Neural cell (in vitro differentiated cells): ENCODE measurements around the gene STARD7. TPM values are rescaled to one million over a fixed set of nuclear protein-coding genes. Genes with fewer than 3 reads are reported as not detected.

Experiments used
- H2AFZ ChIP-seq: fragments of 200-600, 300-800 bp; sonication (generic), shearing (Covaris generic); 2 replicates; pipeline ENCODE4 v1.6.0; 2014; ENCODE audit warnings: low read depth, mild to moderate bottlenecking, antibody characterized with exemption, low read length, moderate library complexity
- H3F3A ChIP-seq: fragments of 200-600 bp; shearing (Covaris generic); 2 replicates; pipeline ENCODE4 v1.6.1; 2016; ENCODE audit warnings: mild to moderate bottlenecking, moderate library complexity, mixed read lengths, antibody characterized with exemption, low read length; ENCODE audit not compliant: insufficient read depth, poor library complexity, severe bottlenecking
- H3K27ac ChIP-seq: fragments of 200-600, 300-800 bp; sonication (generic), shearing (Covaris generic); 2 replicates; pipeline ENCODE4 v1.5.1; 2014; ENCODE audit warnings: mild to moderate bottlenecking, low read length, moderate library complexity
- H3K27me3 ChIP-seq: fragments of 300-800, 200-600 bp; sonication (generic), shearing (Covaris generic); 2 replicates; pipeline ENCODE4 v1.6.0; 2014; ENCODE audit warnings: mild to moderate bottlenecking, low read depth, low read length, moderate library complexity; ENCODE audit not compliant: insufficient read depth
- H3K36me3 ChIP-seq: fragments of 300-800, 200-600 bp; sonication (generic), shearing (Covaris generic); 2 replicates; pipeline ENCODE4 v1.5.1; 2014; ENCODE audit warnings: mild to moderate bottlenecking, antibody characterized with exemption, low read length, moderate library complexity; ENCODE audit not compliant: insufficient read depth
- H3K4me2 ChIP-seq: fragments of 300-800, 200-600 bp; sonication (generic), shearing (Covaris generic); 2 replicates; pipeline ENCODE4 v1.6.0; 2014; ENCODE audit warnings: mild to moderate bottlenecking, low read length
- H3K4me3 ChIP-seq: fragments of 300-800, 200-600 bp; sonication (generic), shearing (Covaris generic); 2 replicates; pipeline ENCODE4 v1.5.1; 2014; ENCODE audit warnings: mild to moderate bottlenecking, low read length, moderate library complexity
- H3K79me2 ChIP-seq: fragments of 200-600 bp; shearing (Covaris generic); replicated peaks from 2 replicates; pipeline ENCODE4 v1.6.0; 2014; ENCODE audit warnings: mild to moderate bottlenecking, low read length, moderate library complexity; ENCODE audit not compliant: insufficient read depth
- H3K9ac ChIP-seq: fragments of 300-800, 200-600 bp; sonication (generic), shearing (Covaris generic); 2 replicates; pipeline ENCODE4 v1.6.1; 2016; ENCODE audit warnings: mild to moderate bottlenecking, low read length, mixed read lengths
- H3K9me2 ChIP-seq: fragments of 200-600 bp; shearing (Covaris generic); 2 replicates; pipeline ENCODE4 v1.6.1; 2016; ENCODE audit warnings: mild to moderate bottlenecking, low read length, mixed read lengths; ENCODE audit not compliant: insufficient read depth
- H3K9me3 ChIP-seq: fragments of 200-600, 300-800 bp; sonication (generic), shearing (Covaris generic); 2 replicates; pipeline ENCODE4 v1.6.1; 2016; ENCODE audit warnings: mild to moderate bottlenecking, mixed run types, low read length, moderate library complexity, mixed read lengths
- H4K20me1 ChIP-seq: fragments of 200-600 bp; shearing (Covaris generic); 2 replicates; pipeline ENCODE4 v1.6.1; 2016; ENCODE audit warnings: mild to moderate bottlenecking, mixed run types; ENCODE audit not compliant: insufficient read depth
- EP300 ChIP-seq: fragments of 450-650 bp; conservative IDR thresholded peaks from 2 replicates; pipeline ENCODE4 v1.6.1; 2014; ENCODE audit warnings: antibody characterized with exemption, mild to moderate bottlenecking, moderate library complexity; ENCODE audit not compliant: poor library complexity, severe bottlenecking
- EZH2 ChIP-seq: fragments of 200-600, 300-800 bp; shearing (Covaris generic), sonication (generic); IDR thresholded peaks from 2 replicates; pipeline ENCODE4 v1.6.1; 2014; ENCODE audit warnings: antibody characterized with exemption, low read length, borderline replicate concordance, mild to moderate bottlenecking; ENCODE audit not compliant: insufficient read depth, poor library complexity, severe bottlenecking
- MXI1 ChIP-seq: fragments of 450-650 bp; conservative IDR thresholded peaks from 2 replicates; pipeline ENCODE4 v1.6.1; 2014; ENCODE audit warnings: antibody characterized with exemption, mild to moderate bottlenecking; ENCODE audit not compliant: poor library complexity, severe bottlenecking
- POLR2AphosphoS5 ChIP-seq: IDR thresholded peaks from 2 replicates; pipeline ENCODE4 v1.6.1; 2012
- RAD21 ChIP-seq: fragments of 450-650 bp; conservative IDR thresholded peaks from 2 replicates; pipeline ENCODE4 v1.6.1; 2014; ENCODE audit warnings: antibody characterized with exemption, mild to moderate bottlenecking, moderate library complexity
- SMC3 ChIP-seq: fragments of 450-650 bp; conservative IDR thresholded peaks from 2 replicates; pipeline ENCODE4 v1.6.1; 2014; ENCODE audit warnings: antibody characterized with exemption, mild to moderate bottlenecking, moderate library complexity; ENCODE audit not compliant: poor library complexity
- TAF1 ChIP-seq: IDR thresholded peaks from 2 replicates; pipeline ENCODE4 v1.6.1; 2012; ENCODE audit warnings: low read depth
- polyA plus RNA-seq: library from polyadenylated mRNA; depleted of rRNA; stranded (reverse); fragments of >200 nt; gene quantifications from 2 replicates; pipeline ENCODE4 v1.2.3, GENCODE V29; 2014
- TF ChIP-seq, protein P1 (sequence below): fragments of 450-650 bp; IDR thresholded peaks from 2 replicates; pipeline ENCODE4 v1.5.1; 2014; ENCODE audit warnings: antibody characterized with exemption, mild to moderate bottlenecking, moderate library complexity; ENCODE audit not compliant: poor library complexity, severe bottlenecking
- TF ChIP-seq, protein P2 (sequence below): IDR thresholded peaks from 2 replicates; pipeline ENCODE4 v1.6.1; 2012; ENCODE audit warnings: borderline replicate concordance

Gene STARD7
- polyA plus RNA-seq, 1 donor from 2014 or later, result 155 TPM

DNA sequence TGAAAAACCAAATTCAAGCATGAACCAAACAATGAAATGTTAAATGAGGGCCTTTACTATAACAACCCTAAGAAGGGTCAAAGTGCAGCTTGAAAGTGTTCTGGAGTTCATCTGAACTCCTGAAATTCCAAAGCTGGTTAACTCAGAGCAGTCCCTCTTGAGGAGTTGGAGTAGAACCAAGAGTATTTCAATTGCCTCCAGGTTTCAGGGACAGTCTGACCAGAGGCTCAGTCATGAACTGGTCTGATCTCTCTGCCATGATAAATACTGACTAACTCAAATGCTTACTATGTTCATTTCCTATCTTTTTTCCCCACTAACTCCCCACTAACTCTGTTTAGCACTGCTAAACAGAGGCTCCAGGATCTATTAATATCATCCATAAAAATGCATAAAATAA, 2.7 kb downstream of the STARD7 start:
- no peak overlapping the region for H3K27ac ChIP-seq
- no peaks in the 10 kb centered on the region for H3K9me2 ChIP-seq
- peak overlapping the region; percentile 51 for H3K4me3 ChIP-seq
- H3K79me2 ChIP-seq, result peaks cover 72% of the 10 kb centered on the region
- H3F3A ChIP-seq, result no peaks in the 10 kb centered on the region
- H3K4me2 ChIP-seq, result peak overlapping the region; percentile 45
- no peaks in the 10 kb centered on the region for H3K36me3 ChIP-seq
- H3K27me3 ChIP-seq, result no peaks in the 10 kb centered on the region
- no peak overlapping the region for H2AFZ ChIP-seq
- H4K20me1 ChIP-seq, result no peaks in the 10 kb centered on the region
- no peaks in the 10 kb centered on the region for H3K9me3 ChIP-seq
- H3K9ac ChIP-seq, result no peak overlapping the region
- TF ChIP-seq SMC3 (no peak), EZH2 (no peak), POLR2AphosphoS5 (no peak), RAD21 (no peak)
- TF ChIP-seq, protein P1, sequence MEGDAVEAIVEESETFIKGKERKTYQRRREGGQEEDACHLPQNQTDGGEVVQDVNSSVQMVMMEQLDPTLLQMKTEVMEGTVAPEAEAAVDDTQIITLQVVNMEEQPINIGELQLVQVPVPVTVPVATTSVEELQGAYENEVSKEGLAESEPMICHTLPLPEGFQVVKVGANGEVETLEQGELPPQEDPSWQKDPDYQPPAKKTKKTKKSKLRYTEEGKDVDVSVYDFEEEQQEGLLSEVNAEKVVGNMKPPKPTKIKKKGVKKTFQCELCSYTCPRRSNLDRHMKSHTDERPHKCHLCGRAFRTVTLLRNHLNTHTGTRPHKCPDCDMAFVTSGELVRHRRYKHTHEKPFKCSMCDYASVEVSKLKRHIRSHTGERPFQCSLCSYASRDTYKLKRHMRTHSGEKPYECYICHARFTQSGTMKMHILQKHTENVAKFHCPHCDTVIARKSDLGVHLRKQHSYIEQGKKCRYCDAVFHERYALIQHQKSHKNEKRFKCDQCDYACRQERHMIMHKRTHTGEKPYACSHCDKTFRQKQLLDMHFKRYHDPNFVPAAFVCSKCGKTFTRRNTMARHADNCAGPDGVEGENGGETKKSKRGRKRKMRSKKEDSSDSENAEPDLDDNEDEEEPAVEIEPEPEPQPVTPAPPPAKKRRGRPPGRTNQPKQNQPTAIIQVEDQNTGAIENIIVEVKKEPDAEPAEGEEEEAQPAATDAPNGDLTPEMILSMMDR, result no peak

DNA sequence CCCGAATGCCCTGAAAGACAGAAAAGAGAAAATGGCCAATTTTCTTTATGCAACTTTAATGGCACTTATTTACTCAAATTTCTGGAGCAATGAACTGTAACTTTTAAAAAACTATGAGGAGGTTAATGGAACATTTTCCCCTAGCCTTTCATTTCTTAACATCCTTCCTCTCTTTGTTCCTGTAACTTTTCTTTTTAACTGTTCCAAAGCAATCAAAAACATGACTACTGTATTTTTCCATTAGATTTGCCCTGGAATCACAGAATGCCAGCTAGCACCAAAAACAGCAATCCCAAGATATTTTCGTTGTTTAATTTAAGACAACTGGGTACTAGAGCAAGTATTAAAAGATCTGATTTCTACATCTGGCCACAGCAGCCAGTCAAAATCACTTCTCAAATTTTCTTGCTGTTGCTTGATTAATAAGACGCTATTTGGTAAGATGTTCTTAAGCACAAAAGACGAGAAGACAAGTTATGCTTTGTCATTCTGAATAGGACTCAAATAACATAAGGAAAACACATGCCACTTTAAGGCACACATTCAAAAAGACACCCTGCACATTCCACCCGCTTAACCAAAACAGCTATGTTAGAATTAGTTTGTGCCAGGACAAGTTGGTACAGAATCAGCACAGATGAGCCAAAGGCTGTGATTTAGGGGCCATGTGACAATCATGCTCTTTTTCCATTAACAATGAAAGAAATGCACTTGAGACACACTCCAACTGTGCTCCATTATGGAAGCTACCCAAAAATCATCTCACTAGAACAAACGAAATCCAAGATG, 3.6 kb downstream of the STARD7 start:
- H3K9me2 ChIP-seq, result no peaks in the 10 kb centered on the region
- H3K4me3 ChIP-seq, result peak overlapping the region; percentile 51
- no peak overlapping the region for H2AFZ ChIP-seq
- peak overlapping the region; percentile 45 for H3K4me2 ChIP-seq
- H3F3A ChIP-seq, result no peaks in the 10 kb centered on the region
- no peak for TF ChIP-seq EP300
- TF ChIP-seq SMC3, result no peak
- TF ChIP-seq, protein P2, sequence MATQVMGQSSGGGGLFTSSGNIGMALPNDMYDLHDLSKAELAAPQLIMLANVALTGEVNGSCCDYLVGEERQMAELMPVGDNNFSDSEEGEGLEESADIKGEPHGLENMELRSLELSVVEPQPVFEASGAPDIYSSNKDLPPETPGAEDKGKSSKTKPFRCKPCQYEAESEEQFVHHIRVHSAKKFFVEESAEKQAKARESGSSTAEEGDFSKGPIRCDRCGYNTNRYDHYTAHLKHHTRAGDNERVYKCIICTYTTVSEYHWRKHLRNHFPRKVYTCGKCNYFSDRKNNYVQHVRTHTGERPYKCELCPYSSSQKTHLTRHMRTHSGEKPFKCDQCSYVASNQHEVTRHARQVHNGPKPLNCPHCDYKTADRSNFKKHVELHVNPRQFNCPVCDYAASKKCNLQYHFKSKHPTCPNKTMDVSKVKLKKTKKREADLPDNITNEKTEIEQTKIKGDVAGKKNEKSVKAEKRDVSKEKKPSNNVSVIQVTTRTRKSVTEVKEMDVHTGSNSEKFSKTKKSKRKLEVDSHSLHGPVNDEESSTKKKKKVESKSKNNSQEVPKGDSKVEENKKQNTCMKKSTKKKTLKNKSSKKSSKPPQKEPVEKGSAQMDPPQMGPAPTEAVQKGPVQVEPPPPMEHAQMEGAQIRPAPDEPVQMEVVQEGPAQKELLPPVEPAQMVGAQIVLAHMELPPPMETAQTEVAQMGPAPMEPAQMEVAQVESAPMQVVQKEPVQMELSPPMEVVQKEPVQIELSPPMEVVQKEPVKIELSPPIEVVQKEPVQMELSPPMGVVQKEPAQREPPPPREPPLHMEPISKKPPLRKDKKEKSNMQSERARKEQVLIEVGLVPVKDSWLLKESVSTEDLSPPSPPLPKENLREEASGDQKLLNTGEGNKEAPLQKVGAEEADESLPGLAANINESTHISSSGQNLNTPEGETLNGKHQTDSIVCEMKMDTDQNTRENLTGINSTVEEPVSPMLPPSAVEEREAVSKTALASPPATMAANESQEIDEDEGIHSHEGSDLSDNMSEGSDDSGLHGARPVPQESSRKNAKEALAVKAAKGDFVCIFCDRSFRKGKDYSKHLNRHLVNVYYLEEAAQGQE, result no peak
- TF ChIP-seq, protein P1, result no peak
- no peak for TF ChIP-seq MXI1
- no peak for TF ChIP-seq POLR2AphosphoS5
- no peak for TF ChIP-seq RAD21
- no peak for TF ChIP-seq EZH2
- no peak for TF ChIP-seq TAF1
- no peak overlapping the region for H3K27ac ChIP-seq
- H3K79me2 ChIP-seq, result peaks cover 79% of the 10 kb centered on the region
- H4K20me1 ChIP-seq, result no peaks in the 10 kb centered on the region
- H3K27me3 ChIP-seq, result no peaks in the 10 kb centered on the region
- H3K9ac ChIP-seq, result peak overlapping the region; percentile 4
- H3K36me3 ChIP-seq, result no peaks in the 10 kb centered on the region
- H3K9me3 ChIP-seq, result no peaks in the 10 kb centered on the region
